HTR-8/SVneo (cell line): Measurements from ENCODE around the gene SLCO1C1.
"Not testable (repeated sequence)": the region's sequence is repeated elsewhere in the genome, so short reads cannot be mapped to it uniquely, and the experiment has no call there.

ENCODE experiments used
- DNase-seq: peaks from one replicate; pipeline ENCODE4 v3.0.0; 2011; ENCODE audit warnings: low spot score, mixed read lengths; ENCODE audit not compliant: insufficient read length
- FAIRE-seq: peaks from 2 replicates; lab custom pipeline; 2011; peaks lifted over from hg19 to GRCh38; lab: Jason Lieb, UNC

Gene SLCO1C1

DNA sequence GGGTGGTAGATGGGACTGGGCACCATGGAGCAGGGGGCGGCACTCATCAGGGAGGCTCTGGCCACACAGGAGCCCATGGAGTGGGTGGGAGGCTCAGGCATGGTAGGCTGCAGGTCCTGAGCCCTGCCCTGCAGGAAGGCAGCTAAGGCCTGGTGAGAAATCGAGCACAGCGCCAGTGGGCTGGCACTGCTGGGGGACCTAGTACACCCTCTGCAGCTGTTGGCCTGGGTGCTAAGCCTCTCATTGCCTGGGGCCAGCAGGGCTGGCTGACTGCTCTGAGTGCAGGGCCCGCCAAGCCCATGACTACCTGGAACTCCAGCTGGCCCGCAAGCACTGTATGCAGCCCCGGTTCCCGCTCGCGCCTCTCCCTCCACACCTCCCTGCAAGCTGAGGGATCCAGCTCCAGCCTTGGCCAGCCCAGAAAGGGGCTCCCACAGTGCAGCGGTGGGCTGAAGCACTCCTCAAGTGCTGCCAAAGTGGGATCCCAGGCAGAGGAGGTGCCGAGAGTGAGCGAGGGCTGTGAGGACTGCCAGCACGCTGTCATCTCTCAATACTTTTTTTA is 88.7 kb downstream of the SLCO1C1 start:
- not testable (repeated sequence) for DNase-seq, FAIRE-seq

DNA sequence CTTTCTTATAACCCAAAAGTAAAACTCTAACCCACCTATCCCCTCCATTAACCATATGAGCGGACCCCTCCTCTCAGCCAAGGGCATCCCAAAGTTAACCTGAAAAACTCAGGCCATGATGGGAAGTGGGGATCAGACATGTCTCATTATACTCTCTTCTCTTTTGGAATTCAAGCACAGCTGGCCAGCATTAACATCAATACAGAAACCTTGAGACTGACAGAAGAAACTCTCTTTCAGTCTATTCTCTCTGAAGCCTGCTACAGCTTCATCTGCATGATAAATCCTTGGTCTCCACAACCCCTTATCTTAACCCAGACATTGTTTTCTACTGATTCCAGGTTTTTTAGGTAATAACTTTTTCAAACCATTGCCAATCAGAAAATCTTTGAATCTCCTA is 97.8 kb downstream of the SLCO1C1 start:
- no peak for DNase-seq

DNA sequence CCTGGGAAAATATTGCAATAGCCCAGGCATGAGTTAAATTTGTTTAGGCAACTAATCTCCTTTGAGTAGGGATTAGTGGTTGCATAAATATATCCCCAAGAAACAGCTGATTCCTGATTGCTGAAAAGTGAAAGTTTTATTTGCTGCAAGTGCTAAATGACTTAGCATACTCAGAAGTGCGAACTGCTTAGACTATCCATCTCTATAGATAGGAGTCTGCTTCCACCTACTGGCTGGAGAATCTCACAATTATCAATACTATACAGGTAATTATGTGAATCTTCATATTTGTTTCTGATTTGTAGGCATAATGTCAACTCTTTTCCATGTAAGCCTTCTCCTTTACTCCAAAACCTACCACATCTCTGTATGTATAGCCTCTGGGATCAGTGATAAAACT is 103.4 kb downstream of the SLCO1C1 start:
- no peak for FAIRE-seq
- DNase-seq: no peak

More for the DNA sequence above, 97.8 kb downstream of the SLCO1C1 start:
- FAIRE-seq: no peak

GRCh38 chr12:20800160-20800559 is 105.0 kb downstream of the SLCO1C1 start:
- DNase-seq: no peak
- no peak for FAIRE-seq

GRCh38 chr12:20801035-20801434 is 105.9 kb downstream of the SLCO1C1 start:
- FAIRE-seq (no peak), DNase-seq (no peak)
